HG03439 (cell line): Measurements from ENCODE around the gene TK1.
A peak's percentile ranks its signal among the peaks of the same experiment; 100 is the strongest.
"Not testable (repeated sequence)": the region's sequence is repeated elsewhere in the genome, so short reads cannot be mapped to it uniquely, and the experiment has no call there.

Source experiments
- ATAC-seq: cut with Tn5 transposase; IDR thresholded peaks from one replicate; pipeline ENCODE4 v1.9.1; 2021; ENCODE audit warnings: mild to moderate bottlenecking, moderate library complexity; ENCODE audit not compliant: unreplicated experiment

TK1 gene

DNA sequence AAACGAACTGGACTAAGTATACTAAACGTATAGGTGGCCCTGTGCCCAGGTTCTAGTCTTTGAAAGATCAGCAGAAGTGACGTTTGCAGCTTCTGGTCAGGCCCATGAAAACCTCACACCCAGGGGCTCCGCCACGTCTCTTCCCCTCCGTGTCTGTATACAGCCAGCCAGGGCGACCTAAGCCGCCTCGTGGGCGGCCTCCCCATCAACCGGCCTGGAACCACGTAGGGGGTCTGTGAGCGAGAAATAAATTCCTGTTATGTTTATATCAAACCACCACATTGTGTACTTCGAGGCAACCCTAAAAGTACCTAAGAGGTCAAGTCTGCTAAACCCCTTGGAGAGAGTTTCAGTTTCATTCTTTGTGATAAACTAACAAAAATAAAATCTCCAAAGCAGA lies 6.8 kb downstream of the TK1 start:
- no peak for ATAC-seq

DNA sequence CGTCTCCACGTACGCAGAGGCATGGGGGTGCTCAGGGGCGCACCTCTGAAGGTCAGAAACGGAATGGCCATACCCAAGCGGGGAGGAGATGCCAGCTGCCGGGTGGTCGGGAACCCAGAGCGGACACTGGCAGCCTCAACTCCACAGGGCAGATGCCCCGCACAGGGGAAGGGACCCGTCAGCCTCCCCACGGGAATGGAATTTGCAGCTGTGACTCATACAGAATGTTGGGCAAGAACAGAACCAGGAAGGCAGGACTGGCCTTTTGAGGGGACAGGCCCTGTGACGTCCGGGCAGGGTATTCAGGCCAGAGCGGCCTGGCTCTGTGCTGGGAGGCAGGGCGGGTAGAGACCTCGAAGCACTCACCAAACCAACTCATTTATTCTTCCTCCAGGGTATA lies 7.5 kb downstream of the TK1 start:
- no peak for ATAC-seq

DNA sequence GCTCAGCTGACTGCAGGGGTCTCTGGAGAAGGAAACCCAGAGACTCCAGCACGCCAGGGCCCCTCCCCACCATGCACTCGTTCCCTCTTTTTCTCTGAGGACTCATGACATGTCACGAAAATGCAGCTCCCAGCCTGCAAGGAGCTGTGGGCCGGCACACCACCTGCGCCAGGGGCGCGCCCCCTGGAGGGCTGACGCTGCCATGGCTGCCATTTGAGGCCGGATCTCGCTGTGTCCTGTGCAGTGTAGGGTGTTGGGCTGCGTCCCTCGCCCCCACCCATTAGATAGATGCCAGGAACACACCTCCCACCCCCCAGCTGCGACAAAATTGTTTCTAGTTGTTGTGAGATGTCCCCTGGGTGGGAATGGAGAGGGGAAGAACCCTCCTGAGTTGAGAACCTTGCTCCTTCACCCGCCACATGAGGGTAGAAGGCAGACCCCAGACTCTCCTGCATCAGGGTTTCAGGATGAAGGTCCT lies 10.3 kb downstream of the TK1 start:
- no peak for ATAC-seq

DNA sequence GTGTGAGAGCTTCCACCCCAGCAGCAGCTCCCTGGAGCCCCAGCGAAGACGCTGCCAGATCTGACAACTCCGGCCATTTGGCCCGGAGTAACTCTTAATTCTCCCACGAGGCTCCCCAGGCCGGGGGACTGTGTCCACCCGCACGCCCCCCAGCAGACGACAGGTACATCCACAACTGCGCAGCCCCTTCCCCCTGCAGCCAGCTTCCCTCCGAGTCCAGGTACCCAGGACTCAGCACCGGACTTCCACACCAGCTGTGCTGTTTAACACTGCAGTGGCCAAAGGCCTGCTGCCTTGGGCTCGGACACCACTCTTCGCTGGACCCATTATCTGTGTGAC lies 11.2 kb downstream of the TK1 start:
- ATAC-seq: no peak

DNA sequence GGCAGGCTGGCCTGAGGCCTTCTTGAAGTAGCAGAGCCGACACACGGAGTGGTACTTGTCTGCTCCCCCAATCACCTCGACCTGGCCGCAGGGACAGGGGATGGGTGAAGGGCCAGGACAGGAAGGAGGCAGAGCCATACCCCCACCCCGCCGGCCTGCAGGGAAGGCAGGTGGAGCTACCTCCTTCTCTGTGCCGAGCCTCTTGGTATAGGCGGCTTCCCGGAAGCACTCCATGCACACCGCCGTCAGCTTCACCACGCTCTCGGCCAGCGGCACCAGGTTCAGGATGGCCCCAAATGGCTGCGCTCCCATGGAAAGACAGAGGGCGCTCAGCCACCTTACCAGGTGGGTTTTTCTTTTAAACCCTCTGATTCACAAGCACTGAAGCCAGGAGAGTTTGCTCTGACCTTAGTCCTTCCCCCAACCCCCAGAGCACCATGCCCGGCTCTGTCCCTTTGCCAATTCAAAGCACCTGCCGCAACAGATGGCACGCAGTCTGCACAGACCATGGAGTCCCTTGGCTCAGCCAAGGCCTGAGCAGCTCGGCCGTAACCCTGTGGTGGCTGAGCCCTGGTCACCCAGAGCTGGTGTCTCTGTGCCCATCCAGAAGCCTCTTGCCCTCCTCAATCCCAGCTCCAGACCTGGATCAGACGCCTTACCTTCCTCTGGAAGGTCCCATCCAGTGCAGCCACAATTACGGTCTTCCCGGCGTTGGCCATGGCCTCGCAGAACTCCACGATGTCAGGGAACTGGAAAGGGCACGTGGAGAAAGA lies 11.8 kb downstream of the TK1 start:
- ATAC-seq: no peak

DNA sequence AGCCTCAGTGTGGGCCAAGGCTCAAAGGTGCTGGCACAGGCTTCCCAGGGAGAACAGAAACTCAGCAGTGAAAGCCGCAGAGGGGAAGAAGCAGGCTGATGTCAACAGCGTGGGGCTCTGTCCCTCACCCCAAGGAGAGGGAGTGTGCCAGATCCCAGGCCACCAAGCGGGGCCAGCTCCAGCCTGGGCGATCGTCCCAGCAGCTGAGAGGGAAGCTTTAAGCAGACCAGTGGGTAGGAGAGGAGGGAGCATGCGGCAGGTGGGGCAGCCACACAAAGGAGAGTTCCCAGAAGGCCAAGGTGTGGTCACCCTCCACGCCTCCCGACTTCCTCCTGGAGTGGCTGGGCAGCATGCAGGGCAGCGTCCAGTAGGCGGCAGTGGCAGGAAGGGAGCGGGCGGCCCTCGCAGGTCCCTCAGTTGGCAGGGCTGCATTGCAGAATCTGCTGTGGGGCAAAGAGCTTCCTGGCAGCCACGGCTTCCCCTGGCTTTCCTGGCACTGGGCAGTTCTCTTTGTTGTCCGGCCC lies 12.4 kb downstream of the TK1 start:
- ATAC-seq: no peak

DNA sequence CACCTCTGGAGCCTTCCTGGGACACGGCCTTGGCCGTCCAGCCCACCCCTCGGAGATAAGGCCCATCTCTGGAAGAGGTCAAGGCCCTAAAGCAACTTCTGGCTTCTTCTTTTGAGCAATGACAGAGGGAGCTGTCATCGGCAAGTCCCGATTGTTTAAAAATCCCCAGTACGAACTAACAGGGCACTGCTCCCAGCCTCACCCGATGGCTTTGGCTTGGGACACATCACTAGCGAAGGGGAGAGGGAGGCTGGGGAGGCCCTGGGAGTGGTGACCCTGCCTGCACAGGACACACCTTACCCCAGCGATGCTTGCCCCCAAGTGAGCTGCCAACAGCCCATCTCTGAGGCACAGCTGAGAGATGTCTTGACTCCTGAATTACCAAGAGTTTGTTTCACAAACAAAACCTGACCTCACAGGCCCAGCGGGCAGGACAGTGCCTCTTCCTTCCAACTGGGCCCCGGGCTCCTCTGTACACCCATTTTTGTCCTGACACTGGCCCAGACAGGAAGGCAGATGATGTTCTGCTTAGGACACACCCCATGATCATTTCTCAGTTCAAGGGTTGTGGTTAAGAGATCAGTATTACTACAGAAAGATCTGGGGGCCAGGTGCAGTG lies 13.6 kb downstream of the TK1 start:
- peak; percentile 33 for ATAC-seq

DNA sequence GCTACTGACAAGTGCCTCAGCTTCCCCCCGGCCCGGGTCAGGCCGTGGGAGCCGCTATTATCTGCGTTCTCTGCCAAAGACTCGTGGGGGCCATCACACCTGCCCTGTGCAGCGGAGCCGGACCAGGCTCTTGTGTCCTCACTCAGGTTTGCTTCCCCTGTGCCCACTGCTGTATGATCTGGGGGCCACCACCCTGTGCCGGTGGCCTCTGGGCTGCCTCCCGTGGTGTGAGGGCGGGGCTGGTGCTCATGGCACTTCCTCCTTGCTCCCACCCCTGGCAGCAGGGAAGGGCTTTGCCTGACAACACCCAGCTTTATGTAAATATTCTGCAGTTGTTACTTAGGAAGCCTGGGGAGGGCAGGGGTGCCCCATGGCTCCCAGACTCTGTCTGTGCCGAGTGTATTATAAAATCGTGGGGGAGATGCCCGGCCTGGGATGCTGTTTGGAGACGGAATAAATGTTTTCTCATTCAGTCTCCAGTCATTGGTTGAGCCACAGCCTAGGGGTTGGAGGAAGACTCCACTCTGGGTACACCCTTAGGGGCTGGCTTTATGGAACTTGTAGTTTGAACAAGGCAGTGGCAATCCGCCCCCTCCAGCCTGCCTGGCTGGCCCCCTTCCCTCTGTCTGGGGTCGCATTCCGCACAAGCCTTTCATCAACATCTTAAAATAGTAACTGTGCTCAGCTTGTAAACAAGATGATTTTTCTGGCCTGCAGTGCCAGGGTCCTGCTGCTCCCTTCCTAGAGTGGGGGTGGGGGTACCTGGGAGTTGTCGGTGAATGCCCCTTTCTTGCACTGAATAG lies 14.4 kb downstream of the TK1 start:
- ATAC-seq: no peak

DNA sequence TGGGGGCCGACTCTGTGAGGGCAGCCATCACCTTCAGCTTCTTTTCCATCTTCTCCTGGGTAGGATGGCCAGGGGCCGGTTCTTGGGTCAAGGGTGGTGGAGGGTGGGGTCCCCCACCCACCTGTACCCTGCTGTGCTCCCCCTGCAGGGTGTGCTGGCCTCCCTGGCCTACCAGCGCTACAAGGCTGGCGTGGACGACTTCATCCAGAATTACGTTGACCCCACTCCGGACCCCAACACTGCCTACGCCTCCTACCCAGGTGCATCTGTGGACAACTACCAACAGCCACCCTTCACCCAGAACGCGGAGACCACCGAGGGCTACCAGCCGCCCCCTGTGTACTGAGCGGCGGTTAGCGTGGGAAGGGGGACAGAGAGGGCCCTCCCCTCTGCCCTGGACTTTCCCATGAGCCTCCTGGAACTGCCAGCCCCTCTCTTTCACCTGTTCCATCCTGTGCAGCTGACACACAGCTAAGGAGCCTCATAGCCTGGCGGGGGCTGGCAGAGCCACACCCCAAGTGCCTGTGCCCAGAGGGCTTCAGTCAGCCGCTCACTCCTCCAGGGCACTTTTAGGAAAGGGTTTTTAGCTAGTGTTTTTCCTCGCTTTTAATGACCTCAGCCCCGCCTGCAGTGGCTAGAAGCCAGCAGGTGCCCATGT lies 15.1 kb downstream of the TK1 start:
- not testable (repeated sequence) for ATAC-seq

DNA sequence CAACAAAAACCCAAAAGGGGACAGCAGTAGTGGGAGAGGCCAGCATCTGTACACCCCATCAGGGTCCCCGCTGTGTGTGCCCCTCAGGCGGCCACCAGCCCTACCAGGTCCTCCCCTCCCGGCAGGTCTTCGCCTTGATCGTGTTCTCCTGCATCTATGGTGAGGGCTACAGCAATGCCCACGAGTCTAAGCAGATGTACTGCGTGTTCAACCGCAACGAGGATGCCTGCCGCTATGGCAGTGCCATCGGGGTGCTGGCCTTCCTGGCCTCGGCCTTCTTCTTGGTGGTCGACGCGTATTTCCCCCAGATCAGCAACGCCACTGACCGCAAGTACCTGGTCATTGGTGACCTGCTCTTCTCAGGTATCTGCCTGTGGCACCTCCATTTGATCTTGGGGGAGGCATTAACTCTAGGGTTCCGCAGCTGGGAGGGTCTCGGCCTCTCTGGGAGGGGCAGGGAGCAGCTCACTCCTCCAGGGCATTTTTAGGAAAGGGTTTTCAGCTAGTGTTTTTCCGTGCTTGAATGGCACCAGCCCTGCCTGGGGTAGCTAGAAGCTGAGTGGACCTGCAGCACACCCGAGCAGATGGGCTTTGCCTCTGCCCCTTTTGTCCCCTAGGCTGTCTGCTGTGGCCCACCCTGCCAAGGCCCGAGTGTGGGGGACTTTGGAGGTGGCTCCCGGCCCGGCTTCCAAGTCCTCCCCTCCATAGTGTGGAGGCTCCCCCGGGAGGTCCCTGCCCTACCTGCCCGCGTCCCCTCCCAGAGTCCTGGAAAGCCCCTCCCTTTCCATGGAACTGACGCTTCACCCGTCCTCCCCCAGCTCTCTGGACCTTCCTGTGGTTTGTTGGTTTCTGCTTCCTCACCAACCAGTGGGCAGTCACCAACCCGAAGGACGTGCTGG lies 15.9 kb downstream of the TK1 start:
- ATAC-seq: no peak

DNA sequence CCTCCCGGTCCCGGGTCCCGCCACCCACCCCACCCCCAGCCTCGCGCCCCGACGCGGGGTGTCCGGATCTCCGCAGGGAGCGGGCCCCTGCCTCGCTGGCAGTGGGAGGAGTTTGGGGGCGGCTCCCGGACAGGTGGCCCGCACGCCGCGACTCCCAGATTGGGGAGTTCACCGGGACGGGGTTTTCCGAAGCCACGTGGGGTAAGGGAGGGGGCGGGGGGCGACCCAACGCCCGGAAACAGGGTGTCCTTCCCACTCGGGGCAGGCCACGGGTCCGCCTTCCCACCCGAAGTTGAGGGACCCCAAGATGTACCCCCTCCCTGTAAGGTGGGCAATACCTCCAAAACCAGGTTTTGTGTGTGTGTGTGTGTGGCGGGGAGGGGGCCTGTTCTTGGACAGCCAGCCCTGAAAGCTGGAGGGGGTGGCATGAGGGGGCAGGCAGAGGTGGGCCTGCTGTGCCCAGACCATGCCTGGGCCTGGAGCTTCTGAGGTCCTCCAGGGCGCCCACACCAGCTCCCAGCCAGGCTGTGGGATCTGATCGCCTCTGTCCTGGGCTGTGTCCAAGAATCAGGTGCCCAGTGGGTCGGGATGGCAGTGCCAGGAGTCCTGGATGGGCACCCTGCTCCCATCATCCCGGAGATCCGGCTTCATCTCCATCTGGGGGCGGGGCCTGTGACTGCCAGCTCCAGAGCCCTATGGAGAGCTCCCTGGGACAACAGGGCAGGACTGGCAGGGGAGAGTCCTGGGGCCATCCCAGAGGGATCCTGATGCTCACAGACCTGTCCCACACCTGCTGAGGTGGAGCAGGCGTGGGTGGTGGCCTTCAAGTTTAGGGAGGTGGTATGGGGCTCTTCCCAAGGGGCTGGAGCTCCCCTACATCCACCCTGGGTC lies 17.7 kb downstream of the TK1 start:
- peak; percentile 5 for ATAC-seq

DNA sequence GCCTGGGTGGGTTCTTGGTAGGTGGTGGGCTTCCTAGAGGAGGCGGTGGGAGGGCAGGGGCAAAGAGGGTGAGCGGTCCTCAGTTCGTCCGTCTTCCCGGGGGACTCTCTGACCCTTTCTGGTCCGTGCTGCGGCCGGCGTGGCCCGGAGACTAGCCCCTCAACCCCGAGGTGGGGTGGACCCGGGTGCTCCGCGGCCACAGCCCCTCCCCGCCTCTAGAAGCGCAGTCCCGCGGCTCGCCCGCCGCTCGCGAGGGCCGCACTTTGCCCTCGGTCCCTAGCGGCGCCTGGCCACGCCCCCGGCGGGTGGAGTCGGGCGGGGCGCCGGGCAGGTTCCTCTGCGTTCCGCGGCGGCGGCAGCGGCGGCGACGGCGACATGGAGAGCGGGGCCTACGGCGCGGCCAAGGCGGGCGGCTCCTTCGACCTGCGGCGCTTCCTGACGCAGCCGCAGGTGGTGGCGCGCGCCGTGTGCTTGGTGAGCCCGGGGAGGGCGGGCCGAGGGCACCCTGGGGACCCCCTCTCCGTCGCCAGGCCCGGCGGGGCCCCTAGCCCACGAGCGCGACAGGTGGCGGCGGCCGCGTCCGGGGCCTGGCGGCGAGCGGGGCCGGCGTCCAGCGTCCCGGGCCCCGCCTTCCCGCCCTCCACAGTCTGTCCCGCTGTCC lies 18.5 kb downstream of the TK1 start, which contains the start of gene SYNGR2:
TSS of gene SYNGR2 (plus strand) at position 340 of the 661 bp plus-strand sequence. CDS start at position 376, 36 bp downstream.
- peak; percentile 44 for ATAC-seq

DNA sequence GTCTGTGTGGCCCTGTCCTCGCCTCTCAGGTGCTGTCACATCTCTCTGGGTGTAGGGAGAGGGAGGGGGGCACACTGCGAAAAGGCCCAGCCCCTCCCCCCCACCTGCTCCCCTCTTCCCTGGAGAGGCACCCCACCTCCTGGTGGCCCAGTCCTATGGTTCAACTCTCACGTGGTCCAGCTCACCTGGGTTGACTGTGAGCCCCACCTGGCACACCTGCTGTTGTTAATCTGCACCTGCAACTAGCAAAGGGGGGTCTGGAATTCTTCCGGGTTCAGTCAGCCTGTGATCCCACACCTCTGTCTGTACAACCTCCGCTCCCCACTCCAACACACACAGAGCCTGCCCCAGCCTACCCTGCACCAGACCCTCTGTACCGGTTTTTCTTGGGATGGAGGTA lies 20.4 kb downstream of the TK1 start:
- ATAC-seq: no peak

DNA sequence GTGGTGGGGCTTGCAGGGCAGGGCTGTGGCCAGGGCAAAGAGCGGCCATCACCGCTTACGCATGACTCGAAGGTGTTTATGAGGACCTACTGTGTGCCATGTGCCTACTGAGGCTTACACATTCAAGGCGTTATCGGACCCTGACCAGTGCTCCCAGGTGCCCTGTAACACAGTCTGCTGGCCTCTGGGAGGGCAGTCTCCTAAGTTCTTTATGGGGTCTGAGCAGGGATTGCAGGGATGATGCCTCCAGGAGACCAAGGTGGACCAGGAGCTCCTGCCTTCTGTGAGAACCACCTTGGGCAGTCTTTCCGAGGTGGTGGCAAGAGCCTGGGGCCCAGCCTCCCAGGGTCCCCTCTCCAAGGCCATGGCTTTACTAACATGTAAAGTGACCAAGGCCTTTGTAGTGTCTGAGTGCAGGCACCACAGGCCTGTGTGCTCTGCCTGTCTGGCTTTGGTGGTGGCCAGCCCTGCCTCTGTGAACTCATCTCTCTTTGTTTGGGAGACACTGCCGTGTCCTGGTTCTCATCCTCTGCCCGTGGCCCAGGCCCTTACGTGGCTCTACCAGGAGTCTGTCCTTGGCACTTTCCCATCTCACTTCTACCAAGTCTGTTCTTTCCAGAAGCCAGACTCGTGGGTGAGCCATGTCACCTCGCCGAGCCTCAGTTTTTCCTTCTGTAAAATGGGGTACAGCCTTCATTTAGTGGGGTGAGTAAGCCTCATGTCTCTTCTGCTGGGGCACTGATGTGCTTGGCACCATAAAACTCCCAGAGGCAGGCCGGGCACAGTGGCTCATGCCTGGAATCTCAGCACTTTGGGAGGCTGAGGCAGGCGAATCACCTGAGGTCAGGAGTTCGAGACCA lies 21.9 kb downstream of the TK1 start:
- ATAC-seq: no peak

DNA sequence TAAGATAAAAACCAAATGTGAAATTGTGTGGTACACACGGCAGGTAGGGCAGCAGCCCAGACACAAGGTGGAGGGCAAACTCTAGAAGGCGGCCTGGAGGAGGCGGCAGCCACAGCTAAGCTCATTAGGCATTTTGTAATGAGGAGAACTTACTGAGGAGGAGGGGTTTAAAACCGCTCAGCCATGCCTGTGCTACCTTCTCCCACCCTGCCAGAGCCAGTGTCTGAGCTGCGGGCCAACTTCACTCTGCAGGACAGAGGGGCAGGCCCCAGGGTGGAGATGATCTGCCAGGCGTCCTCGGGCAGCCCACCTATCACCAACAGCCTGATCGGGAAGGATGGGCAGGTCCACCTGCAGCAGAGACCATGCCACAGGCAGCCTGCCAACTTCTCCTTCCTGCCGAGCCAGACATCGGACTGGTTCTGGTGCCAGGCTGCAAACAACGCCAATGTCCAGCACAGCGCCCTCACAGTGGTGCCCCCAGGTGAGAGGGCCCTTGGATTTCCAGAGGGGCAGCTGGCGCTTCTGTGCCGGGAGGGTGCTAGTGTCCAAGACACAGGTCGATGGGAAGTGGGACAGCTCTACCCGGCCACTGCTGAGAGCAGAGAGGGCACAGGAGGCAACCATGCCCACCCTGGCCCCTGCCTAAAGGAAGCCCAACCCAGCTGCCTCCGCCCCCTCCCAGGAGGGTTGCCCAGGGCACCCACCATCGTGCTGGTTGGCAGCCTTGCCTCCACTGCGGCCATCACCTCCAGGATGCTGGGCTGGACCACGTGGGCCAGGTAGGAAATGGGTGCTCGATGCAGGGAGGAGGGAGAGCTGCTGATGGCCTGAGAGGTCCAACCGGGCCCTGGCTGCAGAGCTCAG lies 22.7 kb downstream of the TK1 start:
- no peak for ATAC-seq

DNA sequence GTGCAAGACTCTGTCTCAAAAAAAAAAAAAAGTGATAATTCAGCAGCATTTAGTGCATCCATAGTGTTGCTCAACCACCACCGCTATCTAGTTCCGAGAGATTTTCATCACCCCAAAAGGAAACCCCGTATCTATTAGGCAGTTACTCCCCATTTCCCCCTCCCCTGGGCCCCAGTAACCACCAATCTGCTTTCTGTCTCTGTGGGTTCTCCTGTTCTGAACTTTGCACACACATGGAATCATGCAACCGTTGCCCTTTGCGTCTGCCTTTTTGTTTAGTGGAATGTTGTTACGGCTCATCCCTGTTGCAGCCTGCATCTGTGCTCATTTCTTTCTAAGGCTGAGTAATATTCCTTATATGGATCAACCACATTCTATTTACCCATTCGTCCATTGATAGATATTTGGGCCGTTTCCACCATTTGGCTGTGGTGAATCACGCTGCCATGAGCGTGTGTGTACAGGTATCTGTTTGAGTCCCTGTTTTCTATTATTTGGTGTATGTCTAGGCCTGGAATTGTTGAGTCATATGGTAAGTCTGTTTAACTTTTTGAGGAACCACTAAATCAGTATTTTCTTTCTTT lies 27.2 kb downstream of the TK1 start:
- ATAC-seq: no peak
